ENCODE measurements around the gene GPR50. TPM values are rescaled to one million over a fixed set of nuclear protein-coding genes. Genes with fewer than 3 reads are reported as not detected.

The GPR50 gene
- total and polyA plus RNA-seq, 2 of the 8 experiments (the other 6 are each of a cell fraction or from before 2014, with no cell fraction given), result 1.6 to 1.9 TPM

GRCh38 chrX:151175283-151176062 is 911 bp upstream of the GPR50 start:
- H3K4ac ChIP-seq (replicated peaks; ENCODE audit: insufficient read length, low read depth, low read length), result no peak overlapping the region
- H3K23ac ChIP-seq (ENCODE audit: insufficient read length), result no peak overlapping the region
- DNase-seq (ENCODE audit: low read depth in 1 of 2, low spot score in 2 of 2), result peak in 1 of 2 experiments; percentile 51
- CTCF ChIA-PET (ENCODE audit: partially characterized antibody), result interaction anchor here (0.7 to 2.3 kb wide), 10 partner anchors 9 to 505 kb away, joined by 3 to 13 read pairs (median 3); no protein-coding TSS in a partner anchor
- H3K27ac ChIP-seq (ENCODE audit: low read depth, low read length), result no peak overlapping the region
- no peak overlapping the region for H3K56ac ChIP-seq (replicated peaks; ENCODE audit: insufficient read length, low read depth, low read length)
- 4% methylated on average over 21 of the region's 54 CpGs; no CpG with 5 or more reads in 1 of the 2 experiments for WGBS, 2 experiments (ENCODE audit: extremely low coverage in 1 of 2, insufficient coverage in 1 of 2, insufficient read length in 1 of 2, insufficient replicate concordance in 2 of 2, low coverage in 1 of 2, low lambda C conversion rate in 2 of 2, missing lambda C conversion rate in 1 of 2)
- no peak overlapping the region for H2BK5ac ChIP-seq (ENCODE audit: low read depth, low read length)
- H3K36me3 ChIP-seq (ENCODE audit: control insufficient read depth in 2 of 4, insufficient read depth in 4 of 4, low read length in 3 of 4), result peaks cover 0 to 8% (median 0%) of the 10 kb centered on the region in 4 experiments; a peak in 3 of 8 replicates
- H3K23me2 ChIP-seq (ENCODE audit: low read depth, low read length), result no peaks in the 10 kb centered on the region; the same call in 1 of the 2 replicates
- H3K9me3 ChIP-seq (ENCODE audit: insufficient read depth in 2 of 2, low read depth in 1 of 2, low read length in 1 of 2), result peaks cover 7 to 15% of the 10 kb centered on the region in 2 experiments; a peak in 3 of 4 replicates
- H4K91ac ChIP-seq (replicated peaks; ENCODE audit: insufficient read length, low read length), result no peak overlapping the region
- peak overlapping the region; percentile 33 to 66 (median 36); a peak in 7 of 8 replicates for H3K4me3 ChIP-seq (ENCODE audit: extremely low read depth in 1 of 4, insufficient read depth in 2 of 4, low read depth in 3 of 4, low read length in 4 of 4)
- H3K14ac ChIP-seq (ENCODE audit: insufficient read length), result no peak overlapping the region
- H2AK5ac ChIP-seq (ENCODE audit: low read depth, low read length), result no peak overlapping the region
- H2AFZ ChIP-seq (ENCODE audit: low read length), result peak overlapping the region; percentile 80; the same call in 1 of the 2 replicates
- peaks cover 13 to 42% (median 32%) of the 10 kb centered on the region in 4 experiments for H3K27me3 ChIP-seq (replicated peaks in 1 of 4; ENCODE audit: control insufficient read depth in 3 of 4, extremely low read depth in 1 of 4, insufficient read depth in 3 of 4, low read length in 3 of 4)
- no peak overlapping the region for H3K9ac ChIP-seq (replicated peaks in 1 of 4; ENCODE audit: extremely low read depth in 1 of 4, low read depth in 3 of 4, low read length in 3 of 4)
- FAIRE-seq, result no peak
- peaks cover 0 to 6% (median 0%) of the 10 kb centered on the region in 4 experiments; a peak in 3 of 7 replicates for H3K4me1 ChIP-seq (replicated peaks in 1 of 4; ENCODE audit: control insufficient read depth in 3 of 4, insufficient read depth in 4 of 4, low read length in 3 of 4)
- no peaks in the 10 kb centered on the region for H4K20me1 ChIP-seq (replicated peaks in 1 of 2; ENCODE audit: control insufficient read depth in 1 of 2, insufficient read depth in 2 of 2, low read length in 2 of 2)
- POLR2A ChIA-PET (ENCODE audit: partially characterized antibody), result interaction anchor here (0.6 kb wide), 1 partner anchor 292 kb away, joined by 3 read pairs; no protein-coding TSS in a partner anchor
- H2BK120ac ChIP-seq (replicated peaks; ENCODE audit: low read depth, low read length), result no peak overlapping the region
- H3K79me2 ChIP-seq (ENCODE audit: control insufficient read depth in 1 of 2, insufficient read depth in 2 of 2, low read length in 2 of 2), result no peaks in the 10 kb centered on the region
- H2BK15ac ChIP-seq (ENCODE audit: low read length), result peak overlapping the region; percentile 88; the same call in 1 of the 2 replicates
- H2BK20ac ChIP-seq (ENCODE audit: low read length), result no peak overlapping the region
- H2BK12ac ChIP-seq (ENCODE audit: low read depth, low read length), result 0 out of 2 replicates have a peak overlapping the region, but pooled peaks have one; percentile 9
- no peaks in the 10 kb centered on the region for H3K79me1 ChIP-seq (ENCODE audit: low read depth, low read length)
- no peak overlapping the region; the same call in 1 of the 2 replicates for H3K18ac ChIP-seq (ENCODE audit: extremely low read depth, low read length)
- no peak overlapping the region; the same call in 1 of the 2 replicates for H4K8ac ChIP-seq (ENCODE audit: extremely low read depth, insufficient read depth, low read length)
- peak overlapping the region; percentile 70 to 76 for H3K4me2 ChIP-seq (ENCODE audit: insufficient read depth in 1 of 2, low read depth in 2 of 2, low read length in 2 of 2)
- H4K5ac ChIP-seq (ENCODE audit: insufficient read length, low read depth, low read length), result no peak overlapping the region
- TF ChIP-seq SP4 (IDR thresholded peaks at IDR 0.05; ENCODE audit: low read length) (no peak), MAX (IDR thresholded peaks at IDR 0.05) (peak; percentile 55), SUZ12 (IDR thresholded peaks at IDR 0.05; ENCODE audit: low read length) (peak; percentile 73), TAF1 (IDR thresholded peaks at IDR 0.05; ENCODE audit: low read depth, low read length) (no peak), BCL11A (IDR thresholded peaks at IDR 0.05; ENCODE audit: low read depth in 2 of 2, low read length in 2 of 2) (no peak), CBX5 (IDR thresholded peaks at IDR 0.05; ENCODE audit: low read depth, low read length) (no peak), CHD2 (IDR thresholded peaks at IDR 0.05; ENCODE audit: low read length) (no peak), TEAD4 (IDR thresholded peaks at IDR 0.05; ENCODE audit: low read depth, low read length) (no peak), E2F6 (IDR thresholded peaks at IDR 0.05) (peak; percentile 93), CHD1 (IDR thresholded peaks at IDR 0.05; ENCODE audit: low read depth, low read length) (no peak), ASH2L (IDR thresholded peaks at IDR 0.05; ENCODE audit: low read length) (no peak)
